Left lung (tissue), 10 donors: ENCODE data around the gene CNTROB. TPM values are rescaled to one million over a fixed set of nuclear protein-coding genes. Genes with fewer than 3 reads are reported as not detected.

Experiments used
- ATAC-seq: fragments of 200-7000 bp; cut with Tn5 transposase; one replicate; pipeline ENCODE4 v1.9.1; 2020; ENCODE audit warnings: moderate library complexity
- DNase-seq, 4 donors: peaks; one replicate each; pipeline ENCODE4 v3.0.0-alpha.2; 2013 to 2020
- H3K27ac ChIP-seq, 2 donors: fragments of 200-600 bp; sonication (generic) in 1 of 2; one replicate each; pipeline versions ENCODE4 v1.5.0 to v1.8.0; 2020 to 2021
- H3K27me3 ChIP-seq, 2 donors: fragments of 200-600 bp; sonication (generic) in 1 of 2; one replicate each; pipeline versions ENCODE4 v1.5.0 to v1.8.0; 2020 to 2021
- H3K36me3 ChIP-seq, 2 donors: fragments of 200-600 bp; sonication (generic) in 1 of 2; one replicate each; pipeline versions ENCODE4 v1.5.0 to v1.8.0; 2020 to 2021
- H3K4me1 ChIP-seq, 2 donors: fragments of 200-600 bp; one replicate each; pipeline ENCODE4 v1.8.0; 2021
- H3K4me3 ChIP-seq, 2 donors: fragments of 200-600 bp; sonication (generic) in 1 of 2; one replicate each; pipeline versions ENCODE4 v1.5.0 to v1.8.0; 2020 to 2021; ENCODE audit warnings: mild to moderate bottlenecking in 1 of 2
- H3K9me3 ChIP-seq, 2 donors: fragments of 200-600 bp; sonication (generic) in 1 of 2; one replicate each; pipeline versions ENCODE4 v1.5.0 to v1.8.0; 2020 to 2021
- CTCF ChIP-seq, 2 donors: fragments of 200-600 bp; sonication (generic) in 1 of 2; IDR thresholded peaks; one replicate each; pipeline versions ENCODE4 v1.5.0 to v1.8.0; 2021; ENCODE audit warnings: antibody characterized with exemption in 2 of 2
- intact Hi-C, 2 donors: fragments of 100-400 bp; cut with DNase I; formaldehyde crosslinking; loops; one replicate each; pipeline versions ENCODE4 v1.11.2 to v1.14.2; 2022
- polyA plus RNA-seq, 6 donors: library from polyadenylated mRNA; unstranded; fragments of 120-200 nt; gene quantifications; one replicate each; pipeline ENCODE4 v1.2.1, GENCODE V29; 2013; ENCODE audit not compliant: insufficient read length in 6 of 6
- total RNA-seq, 2 donors: library from RNA; stranded (reverse); fragmentation: NEBNext Ultra II Directional; extraction: Animal tissue kit (Norgen Biotek cat#: 25700); gene quantifications; one replicate each; pipeline ENCODE4 v1.2.1, GENCODE V29; 2021
- donor health status: DM: no; HTN: yes; CAD: no.
- donor health status: DM: no; HTN: no; CAD: no.

Gene CNTROB
- total and polyA plus RNA-seq, 8 donors = 38.2 to 87.5 (median 80.0) TPM

- peak; percentile 19 for ATAC-seq
- peaks cover 24 to 82% of the 10 kb centered on the region in 2 donors for H3K4me1 ChIP-seq
- peaks cover 0 to 1% of the 10 kb centered on the region in 2 donors for H3K36me3 ChIP-seq
- no peaks in the 10 kb centered on the region for H3K27me3 ChIP-seq
- H3K4me3 ChIP-seq = peak overlapping the region; percentile 78 to 89
- no peaks in the 10 kb centered on the region for H3K9me3 ChIP-seq
- DNase-seq = peak; percentile 74 to 87 (median 82)
- peak overlapping the region; percentile 88 to 97 for H3K27ac ChIP-seq
- intact Hi-C loops = no loop called here
- TF ChIP-seq CTCF (IDR thresholded peaks at IDR 0.05) = no peak
These were observed 46.4 kb upstream of the CNTROB start for GRCh38 chr17:7885367-7886226.

GRCh38 chr17:7886227-7887037 is 45.6 kb upstream of the CNTROB start:
- H3K27ac ChIP-seq = peak overlapping the region; percentile 88 to 97
- no peaks in the 10 kb centered on the region for H3K9me3 ChIP-seq
- ATAC-seq (peak; percentile 1), DNase-seq (peak in 3 of 4 donors; percentile 48 to 59 (median 56))
- H3K4me1 ChIP-seq = peaks cover 24 to 74% of the 10 kb centered on the region in 2 donors
- H3K27me3 ChIP-seq = no peaks in the 10 kb centered on the region
- TF ChIP-seq CTCF (IDR thresholded peaks at IDR 0.05) = no peak
- intact Hi-C loops = no loop called here
- H3K4me3 ChIP-seq = peak overlapping the region; percentile 78 to 89
- peaks cover 0 to 10% of the 10 kb centered on the region in 2 donors for H3K36me3 ChIP-seq

GRCh38 chr17:7887038-7887481 is 44.9 kb upstream of the CNTROB start:
- H3K27ac ChIP-seq = peak overlapping the region; percentile 88 to 97
- intact Hi-C loops = no loop called here
- peaks cover 24 to 70% of the 10 kb centered on the region in 2 donors for H3K4me1 ChIP-seq
- H3K36me3 ChIP-seq = peaks cover 0 to 16% of the 10 kb centered on the region in 2 donors
- ATAC-seq = no peak
- DNase-seq = no peak
- no peaks in the 10 kb centered on the region for H3K9me3 ChIP-seq
- H3K27me3 ChIP-seq = no peaks in the 10 kb centered on the region
- TF ChIP-seq CTCF (IDR thresholded peaks at IDR 0.05) = no peak
- peak overlapping the region; percentile 78 to 89 for H3K4me3 ChIP-seq

GRCh38 chr17:7887482-7888183 is 44.4 kb upstream of the CNTROB start:
- no peak for TF ChIP-seq CTCF (IDR thresholded peaks at IDR 0.05)
- H3K4me3 ChIP-seq = peak overlapping the region; percentile 24 to 89
- no peaks in the 10 kb centered on the region for H3K9me3 ChIP-seq
- ATAC-seq = peak; percentile 88
- DNase-seq = peak; percentile 95 to 98 (median 97)
- H3K36me3 ChIP-seq = peaks cover 0 to 20% of the 10 kb centered on the region in 2 donors
- peaks cover 24 to 65% of the 10 kb centered on the region in 2 donors for H3K4me1 ChIP-seq
- intact Hi-C loops = no loop called here
- H3K27me3 ChIP-seq = no peaks in the 10 kb centered on the region
- peak overlapping the region; percentile 91 to 97 for H3K27ac ChIP-seq
